ENCODE measurements around the gene AKNA.

The AKNA gene

GRCh38 chr9:114356792-114357191, 31.0 kb downstream of the AKNA start:
- no peak for DNase-seq

- no peak for DNase-seq
Measured at GRCh38 chr9:114355821-114356220, 32.0 kb downstream of the AKNA start.

GRCh38 chr9:114351932-114352331, 35.9 kb downstream of the AKNA start:
- DNase-seq = no peak

GRCh38 chr9:114350636-114351401, 37.0 kb downstream of the AKNA start:
- no peak for DNase-seq

- no peak for DNase-seq
Measured at GRCh38 chr9:114349713-114350480, 37.9 kb downstream of the AKNA start.

- DNase-seq = peak; percentile 99
Measured at GRCh38 chr9:114348906-114349482, 38.8 kb downstream of the AKNA start.

GRCh38 chr9:114348261-114348905, 39.4 kb downstream of the AKNA start:
- no peak for DNase-seq

- no peak for DNase-seq
Measured at GRCh38 chr9:114347675-114348074, 40.1 kb downstream of the AKNA start.

GRCh38 chr9:114346146-114346545, 41.6 kb downstream of the AKNA start:
- DNase-seq = no peak

GRCh38 chr9:114345493-114346065, 42.2 kb downstream of the AKNA start:
- DNase-seq = no peak

GRCh38 chr9:114344692-114345091, 43.1 kb downstream of the AKNA start:
- DNase-seq = no peak

- DNase-seq = no peak
Measured at GRCh38 chr9:114344188-114344566, 43.6 kb downstream of the AKNA start.

GRCh38 chr9:114343471-114344187, 44.2 kb downstream of the AKNA start:
- peak; percentile 59 for DNase-seq

- DNase-seq = no peak
Measured at GRCh38 chr9:114342755-114343440, 44.9 kb downstream of the AKNA start.

GRCh38 chr9:114341991-114342390, 45.8 kb downstream of the AKNA start:
- DNase-seq = no peak

- DNase-seq = no peak
Measured at GRCh38 chr9:114341152-114341830, 46.5 kb downstream of the AKNA start.

- DNase-seq = peak; percentile 24
Measured at GRCh38 chr9:114339130-114339908, 48.5 kb downstream of the AKNA start.

GRCh38 chr9:114338187-114338586, 49.6 kb downstream of the AKNA start:
- no peak for DNase-seq

GRCh38 chr9:114336699-114337395, 50.9 kb downstream of the AKNA start:
- no peak for DNase-seq

Measured in fibroblast of skin of abdomen (primary cell).